Skeletal muscle tissue (tissue), 4 donors: ENCODE measurements around the gene CREM. TPM values are rescaled to one million over a fixed set of nuclear protein-coding genes. Genes with fewer than 3 reads are reported as not detected.

Experiments
- H3K27ac ChIP-seq: one replicate; pipeline ENCODE4 v1.7.0; 2013; ENCODE audit warnings: mild to moderate bottlenecking, low read depth, low read length, inconsistent platforms
- H3K27me3 ChIP-seq, 3 donors: one replicate each; pipeline ENCODE4 v1.7.0; 2013; ENCODE audit warnings: low read length in 3 of 3; ENCODE audit not compliant: control insufficient read depth in 3 of 3, insufficient read depth in 3 of 3
- H3K36me3 ChIP-seq, 3 donors: one replicate each; pipeline ENCODE4 v1.7.0; 2013; ENCODE audit warnings: low read length in 3 of 3; ENCODE audit not compliant: control insufficient read depth in 3 of 3, insufficient read depth in 3 of 3
- H3K4me1 ChIP-seq, 3 donors: one replicate each; pipeline ENCODE4 v1.7.0; 2013; ENCODE audit warnings: low read length in 3 of 3, mild to moderate bottlenecking in 3 of 3; ENCODE audit not compliant: control insufficient read depth in 3 of 3, insufficient read depth in 3 of 3
- H3K4me3 ChIP-seq, 3 donors: one replicate each; pipeline ENCODE4 v1.7.0; 2013; ENCODE audit warnings: low read length in 3 of 3
- H3K9ac ChIP-seq, 3 donors: one replicate each; pipeline ENCODE4 v1.7.0; 2013; ENCODE audit warnings: low read length in 3 of 3, mild to moderate bottlenecking in 3 of 3, moderate library complexity in 2 of 3, low read depth in 1 of 3
- H3K9me3 ChIP-seq, 3 donors: one replicate each; pipeline ENCODE4 v1.7.0; 2013; ENCODE audit warnings: low read length in 3 of 3; ENCODE audit not compliant: control insufficient read depth in 3 of 3
- total RNA-seq: library from RNA; depleted of rRNA; stranded (reverse); fragments of >200 nt; gene quantifications from one replicate; pipeline ENCODE4 v1.2.3, GENCODE V29; 2014
- donor health status: Osteomylitis.

The CREM gene
- total RNA-seq, 1 donor from 2014 or later = 21.4 TPM

DNA sequence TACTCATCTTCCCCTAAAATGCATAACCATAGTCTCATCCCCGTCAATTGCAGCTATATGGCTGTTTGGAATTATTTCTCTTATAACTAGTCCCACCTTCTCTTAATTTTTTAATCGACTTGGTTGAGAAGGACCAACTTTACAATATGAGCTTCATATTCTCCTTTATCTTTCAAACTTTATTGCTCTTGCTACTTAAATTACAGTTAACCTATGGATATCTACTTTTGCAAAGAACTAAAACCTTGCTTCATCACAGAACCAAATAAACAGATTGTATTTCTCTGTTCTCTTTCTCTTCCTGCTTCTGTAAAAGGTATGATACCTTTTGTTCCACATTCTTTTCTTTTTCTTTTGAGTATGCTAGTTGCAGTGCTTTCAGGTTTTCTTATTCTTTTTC, 6.1 kb downstream of the CREM start:
- Histone ChIP-seq H3K4me1 (peaks cover 0 to 11% (median 6%) of the 10 kb centered on the region in 3 donors), H3K9ac (no peak overlapping the region), H3K27me3 (no peaks in the 10 kb centered on the region), H3K4me3 (no peak overlapping the region), H3K9me3 (no peaks in the 10 kb centered on the region), H3K27ac (no peak overlapping the region), H3K36me3 (no peaks in the 10 kb centered on the region)

DNA sequence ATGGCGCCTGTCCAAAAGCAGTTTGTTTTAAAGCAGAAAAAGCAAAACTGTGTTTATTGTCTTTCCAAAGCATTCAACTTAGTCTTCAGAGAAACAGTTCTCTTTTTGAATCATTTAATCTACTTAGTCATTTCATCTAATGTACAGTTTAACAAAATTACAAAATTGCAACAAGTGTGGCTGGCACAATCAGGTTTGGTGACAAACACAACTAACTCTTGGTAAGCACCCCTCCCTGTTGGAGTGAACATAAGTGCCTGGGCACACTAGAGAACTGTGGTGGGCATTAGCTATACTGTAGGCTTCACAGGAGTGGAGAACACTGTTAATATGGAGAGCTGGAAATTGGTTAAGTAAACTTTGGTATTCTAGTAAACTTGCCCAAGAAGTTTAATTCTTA, 6.9 kb downstream of the CREM start:
- Histone ChIP-seq H3K27ac (no peak overlapping the region), H3K4me3 (no peak overlapping the region), H3K27me3 (no peaks in the 10 kb centered on the region), H3K9ac (no peak overlapping the region), H3K4me1 (peaks cover 0 to 6% (median 2%) of the 10 kb centered on the region in 3 donors), H3K36me3 (no peaks in the 10 kb centered on the region), H3K9me3 (no peaks in the 10 kb centered on the region)

DNA sequence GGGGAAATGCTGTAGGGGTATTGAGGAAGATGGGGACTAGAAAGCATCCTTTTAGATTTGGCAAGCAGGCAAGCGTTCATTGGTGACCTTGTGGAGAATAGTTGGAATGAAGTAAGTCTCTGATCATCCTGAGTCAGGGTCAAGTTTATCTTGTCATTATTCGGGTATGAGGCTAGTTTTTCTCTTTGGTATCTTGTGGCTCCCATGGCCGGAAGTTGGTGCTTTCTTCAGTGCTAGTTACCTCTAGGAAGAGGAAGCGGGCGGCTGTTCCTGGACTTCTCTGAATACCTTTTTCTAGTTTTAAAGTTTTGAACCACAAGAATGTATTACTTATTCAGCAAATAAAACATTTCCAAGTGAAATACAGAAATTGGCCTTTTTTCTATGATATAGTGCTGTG, 9.2 kb downstream of the CREM start:
- Histone ChIP-seq H3K27me3 (no peaks in the 10 kb centered on the region), H3K4me1 (peaks cover 0 to 7% (median 0%) of the 10 kb centered on the region in 3 donors), H3K36me3 (no peaks in the 10 kb centered on the region), H3K9ac (no peak overlapping the region), H3K9me3 (no peaks in the 10 kb centered on the region), H3K4me3 (no peak overlapping the region), H3K27ac (no peak overlapping the region)

DNA sequence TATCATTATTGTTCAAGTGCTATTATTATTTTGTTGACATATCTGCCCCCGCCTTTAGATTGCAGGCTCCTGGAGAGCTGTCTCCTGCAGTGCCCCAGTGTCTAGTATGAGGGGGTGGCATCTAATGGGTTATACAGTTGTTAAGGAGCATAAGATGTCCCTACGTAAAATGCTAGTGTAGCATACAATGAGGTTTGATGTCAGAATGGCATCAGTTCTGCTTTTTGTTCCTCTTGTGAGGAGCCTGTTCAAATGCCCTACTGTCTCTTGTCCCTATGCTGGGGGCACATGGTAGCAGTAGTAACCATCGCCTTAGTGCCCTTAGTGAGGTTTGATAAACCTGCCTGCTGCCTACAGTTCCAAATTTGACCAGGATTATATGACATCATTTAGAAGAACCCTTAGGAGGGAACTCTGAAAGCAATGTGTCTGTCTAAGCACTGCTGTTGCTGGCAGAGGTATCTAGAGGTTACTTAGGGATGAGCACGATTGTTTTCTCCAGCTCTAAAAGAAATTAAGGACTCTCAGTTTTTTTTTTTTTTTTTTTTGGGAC, 9.7 kb downstream of the CREM start:
- H3K4me1 ChIP-seq = peaks cover 0 to 7% (median 0%) of the 10 kb centered on the region in 3 donors
- H3K27ac ChIP-seq = no peak overlapping the region
- no peak overlapping the region for H3K4me3 ChIP-seq
- H3K9ac ChIP-seq = no peak overlapping the region
- H3K36me3 ChIP-seq = no peaks in the 10 kb centered on the region
- H3K27me3 ChIP-seq = no peaks in the 10 kb centered on the region
- no peaks in the 10 kb centered on the region for H3K9me3 ChIP-seq

DNA sequence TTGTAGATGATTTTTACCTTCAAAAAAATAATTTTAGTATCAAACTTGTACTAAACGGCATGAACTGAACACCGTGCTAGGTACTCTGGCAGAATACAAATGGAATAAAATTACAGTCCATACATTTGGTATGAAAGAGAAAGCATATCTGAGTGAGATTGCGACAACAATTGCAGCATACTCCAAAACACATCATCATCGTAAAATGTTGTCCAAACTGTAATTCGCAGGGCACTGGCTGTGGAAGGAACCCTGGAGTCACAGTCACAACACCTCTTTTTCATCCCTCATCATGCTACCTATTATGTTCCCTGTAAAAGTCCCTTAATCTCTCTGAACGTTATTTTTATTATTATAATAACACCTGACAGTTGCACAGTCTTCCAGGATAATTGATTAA, 13.5 kb downstream of the CREM start:
- Histone ChIP-seq H3K27ac (no peak overlapping the region), H3K9ac (no peak overlapping the region), H3K9me3 (no peaks in the 10 kb centered on the region), H3K27me3 (no peaks in the 10 kb centered on the region), H3K4me1 (peaks cover 0 to 7% (median 0%) of the 10 kb centered on the region in 3 donors), H3K4me3 (no peak overlapping the region), H3K36me3 (no peaks in the 10 kb centered on the region)

DNA sequence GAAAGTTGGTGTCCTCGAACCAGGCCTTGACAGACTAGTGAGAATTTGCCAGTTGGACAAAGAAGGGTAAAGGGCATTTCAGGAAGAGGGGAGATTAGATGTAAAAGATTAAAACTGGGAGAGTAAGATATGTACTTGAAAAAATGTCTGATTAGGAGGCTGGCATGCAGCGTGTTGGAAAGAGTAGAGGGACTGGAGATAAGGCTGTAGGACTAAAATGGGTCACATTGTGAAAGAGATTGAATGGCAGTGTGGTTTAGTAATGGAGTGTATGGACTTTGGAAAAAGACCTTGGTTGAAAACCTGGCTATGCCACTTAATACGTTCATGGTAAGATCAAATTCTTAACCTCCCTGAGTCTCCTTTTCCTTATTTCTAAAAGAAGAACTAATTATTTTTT, 14.1 kb downstream of the CREM start:
- H3K36me3 ChIP-seq = no peaks in the 10 kb centered on the region
- H3K4me1 ChIP-seq = peaks cover 0 to 7% (median 0%) of the 10 kb centered on the region in 3 donors
- H3K9ac ChIP-seq = no peak overlapping the region
- H3K27ac ChIP-seq = no peak overlapping the region
- no peaks in the 10 kb centered on the region for H3K9me3 ChIP-seq
- H3K27me3 ChIP-seq = no peaks in the 10 kb centered on the region
- H3K4me3 ChIP-seq = no peak overlapping the region

DNA sequence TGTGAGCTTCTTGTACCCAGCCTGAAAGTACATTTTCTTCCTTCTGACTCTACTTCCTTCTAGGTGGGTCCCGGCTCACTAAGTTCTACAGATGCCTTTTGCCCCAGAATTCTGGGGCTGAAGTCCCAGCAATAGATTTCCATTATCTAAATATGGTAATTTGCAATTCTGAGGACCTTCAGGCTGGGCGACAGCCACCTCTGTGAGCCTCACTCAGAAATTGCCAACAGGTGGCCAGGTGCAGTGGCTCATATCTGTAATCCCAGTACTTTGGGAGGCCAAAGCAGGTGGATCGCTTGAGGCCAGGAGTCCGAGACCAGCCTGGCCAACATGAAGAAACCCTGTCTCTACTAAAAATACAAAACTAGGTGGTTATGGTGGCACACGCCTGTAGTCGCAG, 23.7 kb downstream of the CREM start:
- Histone ChIP-seq H3K4me3 (no peak overlapping the region), H3K27me3 (no peaks in the 10 kb centered on the region), H3K4me1 (peaks cover 2 to 6% (median 5%) of the 10 kb centered on the region in 3 donors), H3K27ac (no peak overlapping the region), H3K36me3 (peaks cover 0 to 7% (median 5%) of the 10 kb centered on the region in 3 donors), H3K9me3 (no peaks in the 10 kb centered on the region), H3K9ac (no peak overlapping the region)

DNA sequence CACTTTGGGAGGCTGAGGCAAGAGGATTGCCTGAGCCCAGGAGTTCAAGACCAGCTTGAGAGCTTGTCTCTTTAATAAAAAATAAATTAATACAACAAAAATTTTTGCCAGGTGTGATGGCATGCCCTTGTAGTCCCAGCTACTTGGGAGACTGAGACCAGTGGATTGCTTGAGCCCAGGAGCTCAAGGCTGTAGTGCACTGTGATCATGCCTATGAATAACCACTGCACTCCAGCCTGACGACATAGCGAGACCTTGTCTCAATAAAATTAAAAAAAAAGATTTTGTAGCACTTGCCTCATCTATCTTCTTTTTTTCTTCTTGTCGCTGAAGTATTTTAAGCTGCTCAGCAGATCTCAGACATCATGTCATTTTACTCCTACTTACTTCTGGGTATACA, 26.3 kb downstream of the CREM start:
- no peak overlapping the region for H3K27ac ChIP-seq
- no peak overlapping the region for H3K9ac ChIP-seq
- no peaks in the 10 kb centered on the region for H3K9me3 ChIP-seq
- no peak overlapping the region for H3K4me3 ChIP-seq
- peaks cover 0 to 7% (median 5%) of the 10 kb centered on the region in 3 donors for H3K36me3 ChIP-seq
- H3K4me1 ChIP-seq = peaks cover 2 to 6% (median 5%) of the 10 kb centered on the region in 3 donors
- no peaks in the 10 kb centered on the region for H3K27me3 ChIP-seq

DNA sequence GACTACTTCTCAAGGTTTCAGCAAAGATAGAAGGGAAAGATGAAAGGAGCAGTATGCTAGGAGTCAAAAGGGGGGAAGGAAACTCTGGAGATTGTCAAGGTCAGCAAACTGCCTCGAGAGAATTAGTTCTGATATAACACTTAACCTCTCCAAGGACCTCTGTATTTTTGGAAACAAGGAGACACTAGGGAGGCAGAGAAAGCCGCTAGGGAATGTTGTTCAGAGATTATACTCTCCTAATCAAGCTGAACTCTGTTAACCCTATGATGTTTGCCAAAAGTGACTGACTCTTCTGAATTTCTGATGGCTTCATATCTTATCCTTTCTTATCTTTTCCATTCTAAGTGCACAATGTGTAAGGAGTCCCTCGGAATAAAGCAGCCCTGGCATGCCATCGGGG, 27.1 kb downstream of the CREM start:
- no peak overlapping the region for H3K4me3 ChIP-seq
- H3K27ac ChIP-seq = no peak overlapping the region
- no peaks in the 10 kb centered on the region for H3K27me3 ChIP-seq

DNA sequence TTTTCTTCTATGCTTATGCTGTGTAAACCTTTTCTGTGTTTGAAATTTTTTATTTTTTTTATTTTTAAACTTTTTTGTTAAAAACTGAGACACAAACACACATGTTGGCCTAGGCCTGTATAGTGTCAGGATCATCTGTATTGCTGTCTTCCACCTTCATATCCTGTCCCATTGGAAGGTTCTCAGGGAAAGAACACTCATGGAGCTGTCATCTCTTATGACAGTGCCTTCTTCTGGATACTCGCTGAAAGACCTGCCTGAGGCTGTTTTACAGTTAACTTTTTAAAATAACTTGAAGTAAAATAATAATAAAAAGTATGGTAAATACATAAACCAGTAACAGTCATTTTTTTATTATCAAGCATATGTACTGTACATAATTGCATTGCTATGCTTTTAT, 34.1 kb downstream of the CREM start:
- no peak overlapping the region for H3K9ac ChIP-seq
- H3K4me1 ChIP-seq = no peaks in the 10 kb centered on the region
- no peak overlapping the region for H3K27ac ChIP-seq
- no peaks in the 10 kb centered on the region for H3K9me3 ChIP-seq
- H3K36me3 ChIP-seq = no peaks in the 10 kb centered on the region
- no peak overlapping the region for H3K4me3 ChIP-seq
- H3K27me3 ChIP-seq = no peaks in the 10 kb centered on the region

More for the DNA sequence above, 27.1 kb downstream of the CREM start:
- Histone ChIP-seq H3K9me3 (no peaks in the 10 kb centered on the region), H3K4me1 (peaks cover 2 to 6% (median 5%) of the 10 kb centered on the region in 3 donors), H3K9ac (no peak overlapping the region), H3K36me3 (peaks cover 0 to 5% (median 4%) of the 10 kb centered on the region in 3 donors)
